Thymus (tissue), 11 donors: ENCODE data around the gene HRCT1. TPM values are rescaled to one million over a fixed set of nuclear protein-coding genes. Genes with fewer than 3 reads are reported as not detected.

Experiments used
- DNase-seq, 9 donors: peaks; one replicate each; pipeline ENCODE4 v3.0.0-alpha.2; 2013; ENCODE audit warnings: low spot score in 9 of 9, low read depth in 6 of 9, missing footprints in 1 of 9
- H3K27ac ChIP-seq, 2 donors: one replicate each; pipeline ENCODE4 v1.5.1; 2013; ENCODE audit warnings: control low read depth in 1 of 2, low read depth in 1 of 2, low read length in 1 of 2, mild to moderate bottlenecking in 1 of 2, moderate library complexity in 1 of 2
- H3K27me3 ChIP-seq, 2 donors: one replicate each; pipeline ENCODE4 v1.5.1; 2013; ENCODE audit warnings: low read length in 1 of 2; ENCODE audit not compliant: control insufficient read depth in 2 of 2, insufficient read depth in 1 of 2
- H3K36me3 ChIP-seq, 2 donors: one replicate each; pipeline ENCODE4 v1.5.1; 2013; ENCODE audit warnings: low read length in 1 of 2, mild to moderate bottlenecking in 1 of 2, moderate library complexity in 1 of 2; ENCODE audit not compliant: control insufficient read depth in 2 of 2, insufficient read depth in 2 of 2
- H3K4me1 ChIP-seq, 2 donors: one replicate each; pipeline ENCODE4 v1.5.1; 2013; ENCODE audit warnings: low read length in 2 of 2; ENCODE audit not compliant: control insufficient read depth in 2 of 2, insufficient read depth in 2 of 2
- H3K4me3 ChIP-seq, 2 donors: one replicate each; pipeline ENCODE4 v1.5.1; 2013; ENCODE audit warnings: low read length in 2 of 2, control low read depth in 1 of 2, mild to moderate bottlenecking in 1 of 2
- H3K9me3 ChIP-seq, 2 donors: one replicate each; pipeline ENCODE4 v1.5.1; 2013; ENCODE audit warnings: low read length in 1 of 2, mild to moderate bottlenecking in 1 of 2; ENCODE audit not compliant: control insufficient read depth in 2 of 2, insufficient read depth in 1 of 2
- WGBS: extraction: QIAGEN DNeasy Blood & Tissue Kit; methylation state at CpG from one replicate; pipeline ENCODE4 v1.1.7; 2013; 5-methylcytosine and 5-hydroxymethylcytosine counted together
- polyA plus RNA-seq: library from polyadenylated mRNA; stranded (reverse); fragments of 200-250 nt; gene quantifications from one replicate; pipeline ENCODE4 v1.2.3, GENCODE V29; 2013
- total RNA-seq: library from RNA; stranded (reverse); fragments of 120-200 nt; gene quantifications from one replicate; pipeline ENCODE4 v1.2.4, GENCODE V29; 2013
- donor health status: healthy.

The HRCT1 gene
- total and polyA plus RNA-seq, 2 donors: 0.14 to 6.1 TPM

DNA sequence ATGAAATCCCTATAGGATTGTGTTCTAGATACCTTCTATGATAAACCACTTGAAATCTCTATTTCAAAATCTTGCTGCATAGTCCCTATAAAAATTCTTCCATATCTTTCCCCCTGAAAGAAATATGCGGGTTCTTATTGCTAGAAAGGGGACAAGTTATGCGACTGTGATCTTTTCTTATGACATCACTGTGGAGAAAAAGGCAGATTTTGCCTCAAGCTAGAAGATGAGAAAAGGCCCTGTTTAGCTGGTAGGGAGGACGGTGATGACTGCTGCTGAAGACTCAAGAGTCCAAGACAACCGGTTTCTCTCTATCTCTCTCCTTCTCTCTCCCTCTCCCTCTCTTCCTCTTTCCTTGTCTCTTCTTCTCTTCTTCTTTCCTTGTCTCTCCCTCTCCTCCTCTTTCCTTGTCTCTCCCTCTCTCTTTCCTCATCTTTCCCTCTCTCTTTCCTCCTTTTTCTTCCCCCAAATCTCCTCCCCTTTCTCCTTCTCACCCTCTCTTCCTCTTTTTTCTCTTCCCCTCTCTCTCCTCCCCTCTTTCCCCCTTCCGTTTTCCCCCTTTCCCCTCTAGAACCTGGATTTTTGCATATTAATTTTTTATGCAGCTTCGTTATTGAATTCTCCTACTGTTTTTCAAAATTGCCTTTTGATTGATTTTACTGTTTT lies 46.7 kb downstream of the HRCT1 start:
- peaks cover 0 to 6% of the 10 kb centered on the region in 2 donors for H3K4me1 ChIP-seq
- H3K9me3 ChIP-seq: no peaks in the 10 kb centered on the region
- no peak for DNase-seq
- H3K27ac ChIP-seq: no peak overlapping the region
- H3K36me3 ChIP-seq: no peaks in the 10 kb centered on the region
- 93% methylated on average over 6 of the region's 6 CpGs for WGBS
- no peaks in the 10 kb centered on the region for H3K27me3 ChIP-seq
- no peak overlapping the region for H3K4me3 ChIP-seq

DNA sequence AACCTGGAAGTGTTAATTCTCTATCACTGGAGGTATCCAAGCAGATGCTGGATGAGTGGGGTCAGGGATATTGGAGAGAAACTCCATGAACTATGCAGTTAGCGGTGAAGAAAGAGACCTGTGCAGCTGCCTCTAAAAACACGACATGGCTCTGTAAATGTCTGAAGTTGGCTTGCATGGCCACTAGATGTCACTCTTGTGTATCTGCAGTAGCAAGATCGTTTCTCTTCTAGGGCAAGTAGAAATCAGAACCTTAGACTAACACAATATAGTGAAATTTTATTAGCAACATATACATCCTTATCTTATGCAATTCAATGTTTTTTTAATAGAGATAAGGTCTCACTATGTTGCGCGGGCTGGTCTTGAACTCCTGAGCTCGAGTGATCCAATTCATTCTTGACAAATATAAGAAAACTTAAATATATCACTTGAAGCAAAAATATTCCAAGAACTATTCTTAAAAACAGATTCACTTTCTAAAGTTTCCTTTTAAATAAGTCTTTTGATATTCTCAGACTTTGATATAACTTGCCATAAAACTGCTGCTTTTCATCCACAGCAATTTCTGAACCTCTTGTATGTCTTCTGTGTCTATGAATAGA lies 49.0 kb downstream of the HRCT1 start:
- no peaks in the 10 kb centered on the region for H3K27me3 ChIP-seq
- peak in 7 of 9 donors; percentile 54 to 86 (median 69) for DNase-seq
- H3K27ac ChIP-seq: no peak overlapping the region
- no peaks in the 10 kb centered on the region for H3K4me1 ChIP-seq
- no peak overlapping the region for H3K4me3 ChIP-seq
- H3K9me3 ChIP-seq: no peaks in the 10 kb centered on the region
- no peaks in the 10 kb centered on the region for H3K36me3 ChIP-seq
- 18% methylated on average over 6 of the region's 6 CpGs for WGBS

DNA sequence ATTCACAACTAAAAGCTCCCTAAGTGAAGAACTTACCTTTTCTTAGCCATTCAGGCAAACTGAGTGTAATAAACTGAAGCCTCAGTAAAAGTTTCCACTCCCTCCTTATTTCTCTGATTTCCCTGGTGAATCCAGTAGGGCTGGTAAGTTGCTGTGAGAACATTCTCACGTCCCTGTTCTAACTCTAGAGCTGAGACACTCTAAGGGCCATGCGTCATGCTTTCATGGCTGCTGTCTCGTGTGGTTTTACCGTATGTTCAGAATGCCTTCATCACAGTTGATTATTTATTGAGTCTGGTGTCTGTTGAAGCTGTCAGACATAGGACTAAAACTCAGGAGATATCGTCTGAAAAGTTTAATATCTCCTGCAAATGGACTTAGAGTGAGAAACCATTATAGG lies 50.6 kb downstream of the HRCT1 start:
- 92% methylated on average over 5 of the region's 5 CpGs for WGBS
- Histone ChIP-seq H3K36me3 (no peaks in the 10 kb centered on the region), H3K4me3 (no peak overlapping the region), H3K4me1 (no peaks in the 10 kb centered on the region), H3K27me3 (peaks cover 0 to 3% of the 10 kb centered on the region in 2 donors), H3K27ac (no peak overlapping the region), H3K9me3 (no peaks in the 10 kb centered on the region)
- DNase-seq: no peak

Other genes with a start within 250 kb of the HRCT1 start
- 22,838 TPM for gene RMRP, start 248.2 kb upstream of the HRCT1 start, total RNA-seq
- gene RMRP, start 248.2 kb upstream of the HRCT1 start, polyA plus RNA-seq: 13.0 TPM
- 25.6 TPM for gene CCDC107, start 247.9 kb upstream of the HRCT1 start, total RNA-seq
- 43.2 TPM for gene CCDC107, start 247.9 kb upstream of the HRCT1 start, polyA plus RNA-seq
- 3.9 TPM for gene ARHGEF39, start 241.0 kb upstream of the HRCT1 start, total RNA-seq
- 1.5 TPM for gene ARHGEF39, start 241.0 kb upstream of the HRCT1 start, polyA plus RNA-seq
- 1.0 TPM for gene CA9, start 232.3 kb upstream of the HRCT1 start, total RNA-seq
- 0.50 TPM for gene CA9, start 232.3 kb upstream of the HRCT1 start, polyA plus RNA-seq
- 28.6 TPM for gene TPM2, start 216.3 kb upstream of the HRCT1 start, total RNA-seq
- 475 TPM for gene TPM2, start 216.3 kb upstream of the HRCT1 start, polyA plus RNA-seq
- 83.0 TPM for gene TLN1, start 174.0 kb upstream of the HRCT1 start, total RNA-seq
- 74.5 TPM for gene TLN1, start 174.0 kb upstream of the HRCT1 start, polyA plus RNA-seq
- gene CREB3, start 173.5 kb upstream of the HRCT1 start, total RNA-seq: 23.2 TPM
- gene CREB3, start 173.5 kb upstream of the HRCT1 start, polyA plus RNA-seq: 25.6 TPM
- 21.7 TPM for gene GBA2, start 157.0 kb upstream of the HRCT1 start, total RNA-seq
- gene GBA2, start 157.0 kb upstream of the HRCT1 start, polyA plus RNA-seq: 36.9 TPM
- 7.4 TPM for gene RGP1, start 156.9 kb upstream of the HRCT1 start, total RNA-seq
- gene RGP1, start 156.9 kb upstream of the HRCT1 start, polyA plus RNA-seq: 6.5 TPM
- not detected for gene MSMP, start 151.9 kb upstream of the HRCT1 start, total RNA-seq
- gene MSMP, start 151.9 kb upstream of the HRCT1 start, polyA plus RNA-seq: 0.25 TPM
- 4.3 TPM for gene NPR2, start 114.6 kb upstream of the HRCT1 start, total RNA-seq
- gene NPR2, start 114.6 kb upstream of the HRCT1 start, polyA plus RNA-seq: 9.3 TPM
- gene SPAG8, start 93.9 kb upstream of the HRCT1 start, total RNA-seq: 3.1 TPM
- 3.4 TPM for gene SPAG8, start 93.9 kb upstream of the HRCT1 start, polyA plus RNA-seq
- 68.4 TPM for gene HINT2, start 91.2 kb upstream of the HRCT1 start, total RNA-seq
- gene HINT2, start 91.2 kb upstream of the HRCT1 start, polyA plus RNA-seq: 68.3 TPM
- gene FAM221B, start 77.5 kb upstream of the HRCT1 start, total RNA-seq: under 0.01 TPM
- gene FAM221B, start 77.5 kb upstream of the HRCT1 start, polyA plus RNA-seq: 0.05 TPM
- 1.5 TPM for gene TMEM8B, start 77.0 kb upstream of the HRCT1 start, total RNA-seq
- 11.9 TPM for gene TMEM8B, start 77.0 kb upstream of the HRCT1 start, polyA plus RNA-seq
- gene OR13J1, start 35.8 kb upstream of the HRCT1 start, total RNA-seq: not detected
- gene OR13J1, start 35.8 kb upstream of the HRCT1 start, polyA plus RNA-seq: not detected
- 0.09 TPM for gene SPAAR, start 3.3 kb downstream of the HRCT1 start, total RNA-seq
- 1.2 TPM for gene SPAAR, start 3.3 kb downstream of the HRCT1 start, polyA plus RNA-seq
- not detected for gene OR2S2, start 52.0 kb downstream of the HRCT1 start, total RNA-seq
- gene OR2S2, start 52.0 kb downstream of the HRCT1 start, polyA plus RNA-seq: 0.02 TPM
- 3.3 TPM for gene RECK, start 130.7 kb downstream of the HRCT1 start, total RNA-seq
- 6.6 TPM for gene RECK, start 130.7 kb downstream of the HRCT1 start, polyA plus RNA-seq
- 19.8 TPM for gene GLIPR2, start 230.5 kb downstream of the HRCT1 start, total RNA-seq
- gene GLIPR2, start 230.5 kb downstream of the HRCT1 start, polyA plus RNA-seq: 27.0 TPM